Neural cell (in vitro differentiated cells): Measurements from ENCODE around the gene REV1.

ENCODE experiments used
- EP300 ChIP-seq: fragments of 450-650 bp; conservative IDR thresholded peaks from 2 replicates; pipeline ENCODE4 v1.6.1; 2014; ENCODE audit warnings: antibody characterized with exemption, mild to moderate bottlenecking, moderate library complexity; ENCODE audit not compliant: poor library complexity, severe bottlenecking
- EZH2 ChIP-seq: fragments of 200-600, 300-800 bp; shearing (Covaris generic), sonication (generic); IDR thresholded peaks from 2 replicates; pipeline ENCODE4 v1.6.1; 2014; ENCODE audit warnings: antibody characterized with exemption, low read length, borderline replicate concordance, mild to moderate bottlenecking; ENCODE audit not compliant: insufficient read depth, poor library complexity, severe bottlenecking
- MXI1 ChIP-seq: fragments of 450-650 bp; conservative IDR thresholded peaks from 2 replicates; pipeline ENCODE4 v1.6.1; 2014; ENCODE audit warnings: antibody characterized with exemption, mild to moderate bottlenecking; ENCODE audit not compliant: poor library complexity, severe bottlenecking
- POLR2AphosphoS5 ChIP-seq: IDR thresholded peaks from 2 replicates; pipeline ENCODE4 v1.6.1; 2012
- RAD21 ChIP-seq: fragments of 450-650 bp; conservative IDR thresholded peaks from 2 replicates; pipeline ENCODE4 v1.6.1; 2014; ENCODE audit warnings: antibody characterized with exemption, mild to moderate bottlenecking, moderate library complexity
- REST ChIP-seq: IDR thresholded peaks from 2 replicates; pipeline ENCODE4 v1.6.1; 2012; ENCODE audit warnings: borderline replicate concordance
- SMC3 ChIP-seq: fragments of 450-650 bp; conservative IDR thresholded peaks from 2 replicates; pipeline ENCODE4 v1.6.1; 2014; ENCODE audit warnings: antibody characterized with exemption, mild to moderate bottlenecking, moderate library complexity; ENCODE audit not compliant: poor library complexity
- TAF1 ChIP-seq: IDR thresholded peaks from 2 replicates; pipeline ENCODE4 v1.6.1; 2012; ENCODE audit warnings: low read depth
- TF ChIP-seq, protein P1 (sequence below): fragments of 450-650 bp; IDR thresholded peaks from 2 replicates; pipeline ENCODE4 v1.5.1; 2014; ENCODE audit warnings: antibody characterized with exemption, mild to moderate bottlenecking, moderate library complexity; ENCODE audit not compliant: poor library complexity, severe bottlenecking

GRCh38 chr2:99399063-99399462, 90.8 kb downstream of the REV1 start:
- TF ChIP-seq POLR2AphosphoS5: no peak
- TF ChIP-seq, protein P1, sequence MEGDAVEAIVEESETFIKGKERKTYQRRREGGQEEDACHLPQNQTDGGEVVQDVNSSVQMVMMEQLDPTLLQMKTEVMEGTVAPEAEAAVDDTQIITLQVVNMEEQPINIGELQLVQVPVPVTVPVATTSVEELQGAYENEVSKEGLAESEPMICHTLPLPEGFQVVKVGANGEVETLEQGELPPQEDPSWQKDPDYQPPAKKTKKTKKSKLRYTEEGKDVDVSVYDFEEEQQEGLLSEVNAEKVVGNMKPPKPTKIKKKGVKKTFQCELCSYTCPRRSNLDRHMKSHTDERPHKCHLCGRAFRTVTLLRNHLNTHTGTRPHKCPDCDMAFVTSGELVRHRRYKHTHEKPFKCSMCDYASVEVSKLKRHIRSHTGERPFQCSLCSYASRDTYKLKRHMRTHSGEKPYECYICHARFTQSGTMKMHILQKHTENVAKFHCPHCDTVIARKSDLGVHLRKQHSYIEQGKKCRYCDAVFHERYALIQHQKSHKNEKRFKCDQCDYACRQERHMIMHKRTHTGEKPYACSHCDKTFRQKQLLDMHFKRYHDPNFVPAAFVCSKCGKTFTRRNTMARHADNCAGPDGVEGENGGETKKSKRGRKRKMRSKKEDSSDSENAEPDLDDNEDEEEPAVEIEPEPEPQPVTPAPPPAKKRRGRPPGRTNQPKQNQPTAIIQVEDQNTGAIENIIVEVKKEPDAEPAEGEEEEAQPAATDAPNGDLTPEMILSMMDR: no peak
- no peak for TF ChIP-seq TAF1
- no peak for TF ChIP-seq EZH2
- no peak for TF ChIP-seq EP300
- TF ChIP-seq SMC3: no peak
- no peak for TF ChIP-seq REST
- TF ChIP-seq RAD21: no peak
- TF ChIP-seq MXI1: no peak
